Kasumi-1 (cell line): ENCODE data around the gene SMURF2.

ENCODE experiments used
- DNase-seq, 2 experiments: peaks; one replicate each; lab custom pipeline; 2025; lab: John Stamatoyannopoulos, UW

SMURF2 gene

GRCh38 chr17:64537488-64537887 is 124.6 kb downstream of the SMURF2 start:
- DNase-seq, result no peak

- no peak for DNase-seq
These were observed 125.2 kb downstream of the SMURF2 start for GRCh38 chr17:64536913-64537312.

- no peak for DNase-seq
These were observed 126.8 kb downstream of the SMURF2 start for GRCh38 chr17:64535357-64535756.

GRCh38 chr17:64534187-64534586 is 127.9 kb downstream of the SMURF2 start:
- DNase-seq, result peak; percentile 12 to 33

GRCh38 chr17:64533784-64534183 is 128.3 kb downstream of the SMURF2 start:
- no peak for DNase-seq

- no peak for DNase-seq
These were observed 129.7 kb downstream of the SMURF2 start for GRCh38 chr17:64532409-64532808.

- DNase-seq, result no peak
These were observed 130.1 kb downstream of the SMURF2 start for GRCh38 chr17:64531955-64532371.

GRCh38 chr17:64529221-64529620 is 132.9 kb downstream of the SMURF2 start:
- no peak for DNase-seq

- DNase-seq, result no peak
These were observed 134.2 kb downstream of the SMURF2 start for GRCh38 chr17:64527914-64528313.

GRCh38 chr17:64520359-64520758 is 141.7 kb downstream of the SMURF2 start:
- no peak for DNase-seq

GRCh38 chr17:64519601-64520000 is 142.5 kb downstream of the SMURF2 start:
- no peak for DNase-seq

- DNase-seq, result no peak
These were observed 146.3 kb downstream of the SMURF2 start for GRCh38 chr17:64515829-64516228.

GRCh38 chr17:64515419-64515818 is 146.7 kb downstream of the SMURF2 start:
- DNase-seq, result no peak

- DNase-seq, result no peak
These were observed 152.9 kb downstream of the SMURF2 start for GRCh38 chr17:64509179-64509578.

GRCh38 chr17:64508683-64509082 is 153.4 kb downstream of the SMURF2 start:
- no peak for DNase-seq

- peak; percentile 96 to 98 for DNase-seq
These were observed 154.7 kb downstream of the SMURF2 start for GRCh38 chr17:64507413-64507782.

- peak; percentile 100 for DNase-seq
These were observed 155.3 kb downstream of the SMURF2 start, which contains the start of gene CEP95 for GRCh38 chr17:64506576-64507412. Gene CEP95, plus strand, starts transcription at chr17:64506977. Its CDS starts 121 bp downstream, at chr17:64507098.

- DNase-seq, result peak; percentile 100
These were observed 155.9 kb downstream of the SMURF2 start, which contains the start of gene DDX5 for GRCh38 chr17:64506201-64506575. Gene DDX5, minus strand, starts transcription at chr17:64506289. Its CDS starts 170 bp downstream, at chr17:64506119.

GRCh38 chr17:64505340-64506200 is 156.5 kb downstream of the SMURF2 start:
- peak; percentile 90 to 93 for DNase-seq

GRCh38 chr17:64504769-64505339 is 157.3 kb downstream of the SMURF2 start:
- DNase-seq, result no peak

GRCh38 chr17:64503821-64504768 is 158.0 kb downstream of the SMURF2 start:
- no peak for DNase-seq
